Endodermal cell (in vitro differentiated cells): Measurements from ENCODE around the gene RASAL2. TPM values are rescaled to one million over a fixed set of nuclear protein-coding genes. Genes with fewer than 3 reads are reported as not detected.
A peak's percentile ranks its signal among the peaks of the same experiment; 100 is the strongest.

Experiments used
- DNase-seq: peaks from one replicate; pipeline ENCODE4 v3.0.0-alpha.2; 2017
- H3K27ac ChIP-seq: 2 replicates; pipeline ENCODE4 v1.5.1; 2013; ENCODE audit warnings: mild to moderate bottlenecking, low read depth, low read length, moderate library complexity
- H3K27me3 ChIP-seq: 2 replicates; pipeline ENCODE4 v1.6.1; 2013; ENCODE audit warnings: mild to moderate bottlenecking, low read length, moderate library complexity; ENCODE audit not compliant: insufficient read depth, control insufficient read depth, poor library complexity, severe bottlenecking
- H3K36me3 ChIP-seq: 2 replicates; pipeline ENCODE4 v1.7.0; 2013; ENCODE audit warnings: mild to moderate bottlenecking, low read length, moderate library complexity; ENCODE audit not compliant: control insufficient read depth, insufficient read depth
- H3K4me1 ChIP-seq: one replicate; pipeline ENCODE4 v1.7.0; 2013; ENCODE audit warnings: low read length; ENCODE audit not compliant: control insufficient read depth, insufficient read depth
- H3K4me3 ChIP-seq: 2 replicates; pipeline ENCODE4 v1.5.1; 2013; ENCODE audit warnings: mild to moderate bottlenecking, low read length, moderate library complexity
- H3K9ac ChIP-seq: 2 replicates; pipeline ENCODE4 v1.6.1; 2013; ENCODE audit warnings: mild to moderate bottlenecking, low read length, moderate library complexity; ENCODE audit not compliant: poor library complexity, severe bottlenecking; ENCODE audit errors: extremely low read depth
- H3K9me3 ChIP-seq: 2 replicates; pipeline ENCODE4 v1.6.1; 2013; ENCODE audit warnings: mild to moderate bottlenecking, low read length, moderate library complexity; ENCODE audit not compliant: control insufficient read depth
- H3K27ac Mint-ChIP-seq: 2 replicates; pipeline ENCODE4 v1.8.0; 2020; ENCODE audit warnings: mixed read lengths
- H3K27me3 Mint-ChIP-seq: 2 replicates; pipeline ENCODE4 v1.8.0; 2021; ENCODE audit warnings: mild to moderate bottlenecking, mixed read lengths; ENCODE audit not compliant: insufficient read depth
- H3K36me3 Mint-ChIP-seq: 2 replicates; pipeline ENCODE4 v1.8.0; 2020; ENCODE audit warnings: low read depth, mixed read lengths
- H3K4me1 Mint-ChIP-seq: 2 replicates; pipeline ENCODE4 v1.8.0; 2020; ENCODE audit warnings: mixed read lengths
- H3K4me3 Mint-ChIP-seq: 2 replicates; pipeline ENCODE4 v1.8.0; 2020; ENCODE audit warnings: mild to moderate bottlenecking, moderate library complexity, mixed read lengths
- H3K9me3 Mint-ChIP-seq: 2 replicates; pipeline ENCODE4 v1.8.0; 2020; ENCODE audit warnings: mild to moderate bottlenecking, mixed read lengths
- WGBS, 2 experiments: methylation state at CpG; one replicate each; pipeline versions ENCODE4 v1.1.5 to v1.1.7; 2013; ENCODE audit warnings: missing lambda C conversion rate in 2 of 2, mixed read lengths in 1 of 2; ENCODE audit not compliant: insufficient coverage in 1 of 2, insufficient read length in 1 of 2; 5-methylcytosine and 5-hydroxymethylcytosine counted together
- total RNA-seq, 2 donors: library from RNA; stranded (reverse); fragmentation: NEBNext Ultra II Directional in 1 of 2; extraction: Animal tissue kit (Norgen Biotek cat#: 25700) in 1 of 2; gene quantifications; 2 replicates in 1 of 2; 3 replicates in 1 of 2; pipeline ENCODE4 v1.2.1, GENCODE V29; 2021
- TF ChIP-seq, protein P1 (sequence below): fragments of 200-600 bp; sonication (generic); conservative IDR thresholded peaks from 2 replicates; pipeline ENCODE4 v1.5.0; 2021; ENCODE audit warnings: antibody characterized with exemption, mild to moderate bottlenecking

Gene RASAL2
- total RNA-seq, 2 donors from 2014 or later = 21.8 to 22.1 TPM

DNA sequence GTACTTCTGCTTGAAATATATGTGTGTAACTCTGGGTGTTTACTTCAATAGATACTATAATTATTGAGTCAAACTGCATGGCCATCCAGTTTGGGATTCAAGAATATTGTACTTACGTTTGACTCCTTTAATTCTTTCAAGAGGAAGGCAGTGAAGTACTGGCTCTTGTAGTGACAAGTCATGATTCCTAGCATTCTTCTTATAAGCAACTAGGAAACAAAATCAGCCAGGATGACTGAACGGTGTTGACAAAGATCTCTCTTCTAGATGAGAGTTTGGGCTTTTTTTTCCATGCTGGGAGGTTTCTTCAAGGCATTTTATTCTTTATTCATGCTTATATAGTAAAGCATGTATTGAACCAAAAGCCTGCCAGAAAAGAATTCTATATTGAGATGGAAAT is 344.5 kb downstream of the RASAL2 start:
- peaks cover 15% of the 10 kb centered on the region for H3K36me3 ChIP-seq
- H3K27ac Mint-ChIP-seq = peak overlapping the region; percentile 40
- DNase-seq = no peak

DNA sequence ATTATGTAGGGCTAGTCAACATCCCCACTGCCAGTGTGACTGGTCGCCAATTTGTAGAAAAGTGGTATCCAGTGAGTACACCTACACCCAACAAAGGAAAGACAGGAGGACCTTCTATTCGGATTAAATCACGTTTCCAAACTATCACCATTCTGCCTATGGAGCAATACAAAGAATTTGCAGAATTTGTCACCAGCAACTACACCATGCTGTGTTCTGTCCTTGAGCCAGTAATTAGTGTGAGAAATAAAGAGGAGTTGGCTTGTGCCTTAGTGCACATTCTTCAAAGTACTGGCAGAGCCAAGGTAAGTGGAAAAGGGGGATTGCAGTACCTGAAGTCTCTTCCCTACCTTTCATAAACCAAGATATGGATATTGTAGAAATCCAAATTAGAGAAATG is 349.0 kb downstream of the RASAL2 start:
- H3K27ac Mint-ChIP-seq = peak overlapping the region; percentile 56
- H3K36me3 ChIP-seq = peaks cover 15% of the 10 kb centered on the region
- TF ChIP-seq, protein P1, sequence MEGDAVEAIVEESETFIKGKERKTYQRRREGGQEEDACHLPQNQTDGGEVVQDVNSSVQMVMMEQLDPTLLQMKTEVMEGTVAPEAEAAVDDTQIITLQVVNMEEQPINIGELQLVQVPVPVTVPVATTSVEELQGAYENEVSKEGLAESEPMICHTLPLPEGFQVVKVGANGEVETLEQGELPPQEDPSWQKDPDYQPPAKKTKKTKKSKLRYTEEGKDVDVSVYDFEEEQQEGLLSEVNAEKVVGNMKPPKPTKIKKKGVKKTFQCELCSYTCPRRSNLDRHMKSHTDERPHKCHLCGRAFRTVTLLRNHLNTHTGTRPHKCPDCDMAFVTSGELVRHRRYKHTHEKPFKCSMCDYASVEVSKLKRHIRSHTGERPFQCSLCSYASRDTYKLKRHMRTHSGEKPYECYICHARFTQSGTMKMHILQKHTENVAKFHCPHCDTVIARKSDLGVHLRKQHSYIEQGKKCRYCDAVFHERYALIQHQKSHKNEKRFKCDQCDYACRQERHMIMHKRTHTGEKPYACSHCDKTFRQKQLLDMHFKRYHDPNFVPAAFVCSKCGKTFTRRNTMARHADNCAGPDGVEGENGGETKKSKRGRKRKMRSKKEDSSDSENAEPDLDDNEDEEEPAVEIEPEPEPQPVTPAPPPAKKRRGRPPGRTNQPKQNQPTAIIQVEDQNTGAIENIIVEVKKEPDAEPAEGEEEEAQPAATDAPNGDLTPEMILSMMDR = no peak
- H3K9me3 ChIP-seq = peaks cover 8% of the 10 kb centered on the region
- H3K27me3 Mint-ChIP-seq = no peaks in the 10 kb centered on the region
- no peaks in the 10 kb centered on the region for H3K27me3 ChIP-seq
- H3K4me3 ChIP-seq = no peak overlapping the region
- H3K4me3 Mint-ChIP-seq = no peak overlapping the region
- H3K4me1 Mint-ChIP-seq = peaks cover 19% of the 10 kb centered on the region
- peaks cover 32% of the 10 kb centered on the region for H3K36me3 Mint-ChIP-seq
- H3K4me1 ChIP-seq = no peaks in the 10 kb centered on the region
- 84 to 100% methylated on average over 1 to 3 of the region's 3 CpGs for WGBS, 2 experiments
- H3K9ac ChIP-seq = no peak overlapping the region
- peak; percentile 53 for DNase-seq
- H3K9me3 Mint-ChIP-seq = no peaks in the 10 kb centered on the region
- H3K27ac ChIP-seq = no peak overlapping the region

More for the DNA sequence above, 344.5 kb downstream of the RASAL2 start:
- Histone ChIP-seq H3K9ac (no peak overlapping the region), H3K27ac (peak overlapping the region; percentile 25), H3K27me3 (no peaks in the 10 kb centered on the region), H3K4me1 (no peaks in the 10 kb centered on the region), H3K9me3 (peaks cover 8% of the 10 kb centered on the region), H3K4me3 (no peak overlapping the region)
- TF ChIP-seq, protein P1 = no peak
- 80 to 84% methylated on average over 1 to 2 of the region's 2 CpGs for WGBS, 2 experiments
- Mint-ChIP-seq H3K9me3 (no peaks in the 10 kb centered on the region), H3K4me3 (no peak overlapping the region), H3K36me3 (peaks cover 22% of the 10 kb centered on the region), H3K27me3 (no peaks in the 10 kb centered on the region), H3K4me1 (peaks cover 17% of the 10 kb centered on the region)

DNA sequence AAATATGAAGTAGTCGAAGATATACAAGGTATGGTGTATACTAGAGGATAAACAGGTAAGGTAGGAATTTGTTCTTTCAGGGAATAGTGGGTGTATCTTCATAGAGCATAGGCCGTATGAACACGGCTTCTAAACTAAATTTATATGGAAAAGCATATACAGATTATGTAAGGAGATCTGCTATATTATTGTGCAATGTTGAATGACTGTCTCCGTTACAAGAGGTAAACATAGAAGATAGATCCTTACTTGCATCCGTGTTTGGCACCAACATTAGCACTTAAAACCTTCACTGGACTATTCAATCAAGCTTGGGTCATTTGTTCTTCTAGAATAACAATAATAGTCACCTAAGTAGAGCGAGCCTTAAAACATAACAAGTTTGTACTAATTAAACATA is 357.0 kb downstream of the RASAL2 start:
- H3K4me3 Mint-ChIP-seq = no peak overlapping the region
- Histone ChIP-seq H3K27me3 (no peaks in the 10 kb centered on the region), H3K4me3 (no peak overlapping the region), H3K9me3 (no peaks in the 10 kb centered on the region), H3K36me3 (no peaks in the 10 kb centered on the region), H3K4me1 (peaks cover 8% of the 10 kb centered on the region), H3K9ac (no peak overlapping the region), H3K27ac (no peak overlapping the region)
- DNase-seq = no peak
- H3K27me3 Mint-ChIP-seq = no peaks in the 10 kb centered on the region
- WGBS, 2 experiments = 90 to 91% methylated on average over 4 to 5 of the region's 6 CpGs
- no peaks in the 10 kb centered on the region for H3K9me3 Mint-ChIP-seq
- H3K36me3 Mint-ChIP-seq = peaks cover 7% of the 10 kb centered on the region
- peaks cover 21% of the 10 kb centered on the region for H3K4me1 Mint-ChIP-seq
- H3K27ac Mint-ChIP-seq = no peak overlapping the region
- TF ChIP-seq, protein P1 = no peak
